Hematopoietic multipotent progenitor cell treated with erythropoietin and hydrocortisone succinate and interleukin-3 and kit ligand, for 15 days (in vitro differentiated cells): ENCODE results near the gene DDX11.
"Not testable (repeated sequence)": the region's sequence is repeated elsewhere in the genome, so short reads cannot be mapped to it uniquely, and the experiment has no call there.

Experiments used
- DNase-seq: peaks from one replicate; pipeline ENCODE4 v3.0.0-alpha.2; 2015; ENCODE audit warnings: low spot score

Gene DDX11

GRCh38 chr12:31099434-31099833 is 25.8 kb downstream of the DDX11 start:
- DNase-seq: not testable (repeated sequence)

- not testable (repeated sequence) for DNase-seq
These were observed 27.0 kb downstream of the DDX11 start for GRCh38 chr12:31100503-31101208.

- not testable (repeated sequence) for DNase-seq
These were observed 28.5 kb downstream of the DDX11 start for GRCh38 chr12:31102125-31102524.

GRCh38 chr12:31102596-31102995 is 28.9 kb downstream of the DDX11 start:
- DNase-seq: not testable (repeated sequence)

- not testable (repeated sequence) for DNase-seq
These were observed 29.9 kb downstream of the DDX11 start for GRCh38 chr12:31103561-31103975.

GRCh38 chr12:31104220-31104619 is 30.6 kb downstream of the DDX11 start:
- DNase-seq: not testable (repeated sequence)

GRCh38 chr12:31104773-31105172 is 31.1 kb downstream of the DDX11 start:
- not testable (repeated sequence) for DNase-seq

DNA sequence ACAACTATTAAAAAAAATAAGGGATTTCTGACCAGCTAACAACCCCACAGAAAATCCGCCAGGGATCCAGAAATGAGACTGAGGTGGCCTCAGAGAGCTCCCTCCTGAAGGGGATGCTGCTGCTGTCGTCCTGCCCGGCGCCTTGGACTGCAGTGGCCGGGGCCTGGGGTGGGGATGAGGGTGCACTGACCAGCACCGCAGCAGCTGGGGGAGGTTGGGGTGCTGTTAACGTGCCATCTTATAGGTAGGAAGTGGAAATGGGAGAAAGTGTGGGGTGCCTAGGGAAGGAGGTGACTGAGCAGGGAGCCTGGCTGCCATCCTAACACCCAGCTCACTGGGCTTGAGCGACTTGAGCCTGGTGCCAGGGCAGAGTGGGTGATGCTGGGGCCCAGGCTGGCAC is 32.0 kb downstream of the DDX11 start:
- DNase-seq: no peak

DNA sequence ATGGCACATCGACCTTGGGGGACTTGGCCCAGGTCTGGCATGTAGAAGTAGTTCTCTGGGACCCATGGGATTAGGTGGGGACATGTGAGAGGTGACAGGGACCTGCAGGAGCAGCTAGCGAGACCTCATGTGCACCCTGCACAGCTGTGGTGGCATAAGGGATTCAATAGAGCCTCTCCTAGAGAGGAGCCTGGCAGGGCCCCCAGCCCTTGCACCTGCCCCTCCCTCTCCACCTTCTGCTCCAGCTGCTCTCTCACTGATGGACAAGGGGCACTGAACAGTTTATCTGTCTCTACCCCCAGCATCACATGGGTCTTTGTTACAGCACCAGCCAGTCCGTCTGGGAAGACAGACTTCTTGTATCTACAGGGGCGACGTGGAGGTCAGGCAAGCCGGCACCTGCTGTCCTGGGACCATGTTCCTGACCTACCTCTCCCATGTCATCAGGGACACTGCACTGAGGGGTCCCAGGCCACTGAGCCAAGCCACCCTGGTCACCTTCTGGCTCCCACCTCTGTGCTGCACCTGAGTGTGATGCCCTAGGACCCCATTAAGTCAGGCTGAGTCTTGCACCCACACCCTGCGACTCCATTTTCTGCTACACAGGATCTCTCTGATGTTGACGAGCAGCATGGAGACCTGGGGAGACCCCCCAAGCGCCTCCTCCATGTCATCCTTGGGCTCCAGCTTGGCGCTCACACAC is 32.6 kb downstream of the DDX11 start:
- no peak for DNase-seq

- not testable (repeated sequence) for DNase-seq
These were observed 36.1 kb downstream of the DDX11 start for GRCh38 chr12:31109773-31110172.

DNA sequence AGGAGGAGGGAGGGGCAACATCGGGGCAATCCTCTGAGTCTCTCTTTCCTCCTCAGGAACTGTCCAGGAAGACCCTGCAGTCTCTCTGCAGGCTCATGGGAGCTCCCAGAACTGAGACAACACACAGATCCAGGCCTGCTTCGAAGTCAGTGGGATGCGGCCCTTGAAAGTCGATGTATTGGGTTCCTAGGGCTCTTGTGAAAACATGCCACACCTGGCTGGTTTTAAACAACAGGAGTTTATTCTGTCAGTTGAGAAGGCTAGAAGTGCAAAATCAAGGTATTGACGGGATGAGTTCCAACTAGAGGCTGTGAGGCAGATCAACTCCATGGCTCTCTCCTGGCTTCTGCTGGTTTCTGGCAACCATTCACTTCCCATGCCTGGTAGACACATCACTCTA is 36.6 kb downstream of the DDX11 start:
- not testable (repeated sequence) for DNase-seq

- not testable (repeated sequence) for DNase-seq
These were observed 41.5 kb downstream of the DDX11 start for GRCh38 chr12:31115092-31115601.

DNA sequence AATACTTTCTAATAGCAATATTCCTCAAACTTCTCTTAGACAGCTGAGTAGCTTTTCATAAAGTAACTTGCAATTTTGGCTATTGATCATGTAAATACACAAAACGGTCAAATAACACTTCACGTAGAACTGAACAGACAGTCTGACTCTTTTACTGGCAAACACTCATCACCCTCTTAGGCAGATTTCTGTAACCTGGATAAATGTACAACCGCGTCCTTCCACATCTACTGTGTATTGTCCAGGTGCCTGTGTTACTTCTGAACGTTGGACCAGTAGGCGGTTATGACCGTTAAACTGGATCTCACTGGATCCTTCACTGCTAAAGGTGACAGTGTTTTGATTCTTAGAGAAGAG is 43.2 kb downstream of the DDX11 start:
- DNase-seq: not testable (repeated sequence)

- peak; percentile 37 for DNase-seq
These were observed 43.7 kb downstream of the DDX11 start for GRCh38 chr12:31117203-31118011.

DNA sequence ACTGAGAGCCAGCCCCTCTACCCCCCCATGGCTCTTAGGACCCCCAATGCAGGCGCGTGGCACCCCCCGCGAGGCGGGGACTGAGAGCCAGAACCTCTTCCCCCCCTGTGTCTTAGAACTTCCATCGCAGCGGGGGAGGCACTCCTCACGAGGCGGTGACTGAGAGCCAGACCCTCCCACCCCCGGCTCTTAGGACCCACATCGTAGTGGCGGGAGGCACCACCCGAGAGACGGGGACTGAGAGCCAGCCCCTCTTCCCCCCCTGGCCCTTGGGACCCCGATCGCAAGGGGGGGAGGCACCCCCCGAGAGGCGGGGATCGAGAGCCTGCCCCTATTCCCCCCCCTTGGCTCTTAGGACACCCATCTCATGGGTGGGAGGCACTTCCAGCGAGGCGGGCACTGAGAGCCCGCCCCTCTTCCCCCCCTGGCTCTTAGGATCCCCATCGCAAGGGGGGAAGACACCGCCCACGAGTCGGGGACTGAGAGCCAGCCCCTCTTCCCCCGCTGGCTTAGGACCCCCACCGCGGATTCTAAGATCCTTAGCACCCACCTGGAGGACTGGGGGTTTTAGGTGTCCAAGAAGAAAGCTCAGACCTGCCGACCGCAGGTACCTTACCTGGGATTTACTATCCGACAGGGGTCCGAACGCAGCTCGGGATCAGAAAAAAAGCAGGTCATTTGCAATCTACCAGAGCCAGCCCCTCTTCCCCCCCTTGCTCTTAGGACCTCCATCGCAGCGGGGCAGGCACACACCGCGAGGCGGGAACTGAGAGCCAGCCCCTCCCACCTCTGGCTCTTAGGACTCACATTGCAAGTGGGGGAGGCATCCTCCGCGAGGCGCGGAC is 44.9 kb downstream of the DDX11 start:
- no peak for DNase-seq

- no peak for DNase-seq
These were observed 45.6 kb downstream of the DDX11 start for GRCh38 chr12:31119192-31119802.

DNA sequence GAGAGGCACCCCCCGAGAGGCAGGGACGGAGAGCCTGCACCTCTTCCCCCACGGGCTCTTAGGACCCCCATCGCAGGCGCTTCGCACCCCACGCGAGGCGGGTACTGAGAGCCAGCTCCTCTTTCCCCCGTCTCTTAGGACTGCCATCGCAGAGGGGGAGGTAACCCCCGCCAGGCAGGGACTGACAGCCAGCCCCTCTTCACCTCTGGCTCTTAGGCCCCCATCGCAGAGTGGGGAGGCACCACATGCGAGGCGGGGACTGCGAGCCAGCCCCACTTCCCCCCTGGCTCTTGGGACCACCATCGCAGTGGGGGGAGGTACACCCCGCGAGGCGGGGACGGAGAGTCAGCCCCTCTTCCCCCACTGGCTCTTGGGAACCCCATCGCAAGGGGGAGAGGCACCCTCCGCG is 46.1 kb downstream of the DDX11 start:
- DNase-seq: no peak

DNA sequence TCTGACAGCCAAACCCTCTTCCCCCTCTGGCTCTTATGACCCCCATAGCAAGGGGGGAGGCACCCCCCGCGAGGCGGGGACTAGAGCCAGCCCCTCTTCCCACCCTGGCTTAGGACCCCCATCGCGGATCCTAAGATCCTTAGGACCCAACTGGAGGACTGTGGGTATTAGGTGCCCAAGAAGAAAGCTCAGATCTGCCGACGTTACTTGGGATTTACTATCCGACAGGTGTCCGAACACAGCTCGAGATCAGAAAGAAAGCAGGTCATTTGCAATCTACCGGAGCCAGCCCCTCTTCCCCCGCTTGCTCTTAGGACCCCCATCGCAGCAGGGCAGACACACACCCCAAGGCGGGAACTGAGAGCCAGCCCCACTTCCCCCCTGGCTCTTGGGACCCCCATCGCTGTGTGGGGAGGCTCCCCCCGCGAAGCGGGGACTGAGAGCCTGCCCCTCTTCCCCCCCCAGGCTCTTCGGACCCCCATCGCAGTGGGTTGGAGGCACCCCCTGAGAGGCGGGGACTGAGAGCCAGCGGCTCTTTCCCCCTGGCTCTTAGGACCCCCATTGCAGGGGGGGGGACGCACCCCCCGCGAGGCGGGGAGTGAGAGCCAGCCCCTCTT is 46.8 kb downstream of the DDX11 start:
- no peak for DNase-seq

- not testable (repeated sequence) for DNase-seq
These were observed 47.5 kb downstream of the DDX11 start for GRCh38 chr12:31121022-31121728.

DNA sequence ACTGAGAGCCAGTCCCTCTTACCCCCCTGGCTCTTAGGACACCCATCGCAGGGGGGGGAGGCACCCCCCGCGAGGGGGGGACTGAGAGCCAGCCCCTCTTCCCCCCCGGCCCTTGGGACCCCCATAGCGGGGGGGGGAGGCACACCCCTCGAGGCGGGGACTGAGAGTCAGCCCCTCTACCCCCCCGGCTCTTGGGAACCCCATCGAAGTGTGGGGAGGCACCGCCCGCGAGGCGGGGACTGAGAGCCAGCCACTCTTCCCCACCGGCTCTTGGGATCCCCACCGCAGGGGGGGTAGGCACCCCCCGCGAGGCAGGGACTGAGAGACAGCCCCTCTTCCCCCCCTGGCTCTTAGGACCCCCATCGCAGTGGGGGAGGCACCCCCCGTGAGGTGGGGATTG is 48.8 kb downstream of the DDX11 start:
- DNase-seq: no peak
